HG03558 (cell line): ENCODE results near the gene CDH8.
"Not testable (repeated sequence)": the region's sequence is repeated elsewhere in the genome, so short reads cannot be mapped to it uniquely, and the experiment has no call there.

Source experiments
- ATAC-seq: cut with Tn5 transposase; IDR thresholded peaks from one replicate; pipeline ENCODE4 v1.9.1; 2021; ENCODE audit warnings: moderate number of reproducible peaks; ENCODE audit not compliant: unreplicated experiment; ENCODE audit errors: extremely low read depth

The CDH8 gene

GRCh38 chr16:61945511-61945910 is 90.7 kb downstream of the CDH8 start:
- ATAC-seq: no peak

GRCh38 chr16:61944004-61944403 is 92.2 kb downstream of the CDH8 start:
- ATAC-seq: no peak

GRCh38 chr16:61940611-61941010 is 95.6 kb downstream of the CDH8 start:
- ATAC-seq: no peak

- no peak for ATAC-seq
These were observed 98.6 kb downstream of the CDH8 start for GRCh38 chr16:61937646-61938045.

- no peak for ATAC-seq
These were observed 99.7 kb downstream of the CDH8 start for GRCh38 chr16:61936522-61936921.

GRCh38 chr16:61934601-61935000 is 101.6 kb downstream of the CDH8 start:
- ATAC-seq: no peak

GRCh38 chr16:61929776-61930175 is 106.5 kb downstream of the CDH8 start:
- ATAC-seq: no peak

GRCh38 chr16:61926766-61927165 is 109.5 kb downstream of the CDH8 start:
- no peak for ATAC-seq

- no peak for ATAC-seq
These were observed 112.6 kb downstream of the CDH8 start for GRCh38 chr16:61923629-61924028.

GRCh38 chr16:61921373-61921772 is 114.9 kb downstream of the CDH8 start:
- no peak for ATAC-seq

- ATAC-seq: not testable (repeated sequence)
These were observed 118.1 kb downstream of the CDH8 start for GRCh38 chr16:61917865-61918826.

- no peak for ATAC-seq
These were observed 120.7 kb downstream of the CDH8 start for GRCh38 chr16:61915569-61915968.

- ATAC-seq: no peak
These were observed 127.2 kb downstream of the CDH8 start for GRCh38 chr16:61909074-61909473.

- ATAC-seq: no peak
These were observed 127.8 kb downstream of the CDH8 start for GRCh38 chr16:61908426-61908825.

- no peak for ATAC-seq
These were observed 134.5 kb downstream of the CDH8 start for GRCh38 chr16:61901689-61902088.

GRCh38 chr16:61900482-61900881 is 135.8 kb downstream of the CDH8 start:
- no peak for ATAC-seq

- no peak for ATAC-seq
These were observed 138.6 kb downstream of the CDH8 start for GRCh38 chr16:61897657-61898056.

- no peak for ATAC-seq
These were observed 143.7 kb downstream of the CDH8 start for GRCh38 chr16:61892531-61892930.

- no peak for ATAC-seq
These were observed 144.8 kb downstream of the CDH8 start for GRCh38 chr16:61891460-61891859.

- ATAC-seq: no peak
These were observed 145.9 kb downstream of the CDH8 start for GRCh38 chr16:61890386-61890785.

- ATAC-seq: no peak
These were observed 148.3 kb downstream of the CDH8 start for GRCh38 chr16:61887903-61888302.

- ATAC-seq: no peak
These were observed 150.9 kb downstream of the CDH8 start for GRCh38 chr16:61885343-61885742.
